ACC112 (cell line): ENCODE data around the gene PHLDA1.

Experiments used
- H2AFZ ChIP-seq: fragments of 200-600 bp; sonication (generic); one replicate; pipeline ENCODE4 v1.6.0; 2017; ENCODE audit warnings: antibody characterized with exemption, low read length; ENCODE audit not compliant: unreplicated experiment
- H3K27ac ChIP-seq: fragments of 200-600 bp; sonication (generic); 2 replicates; pipeline ENCODE4 v1.5.1; 2014; ENCODE audit warnings: low read depth, mild to moderate bottlenecking, antibody characterized with exemption, low read length, moderate library complexity
- H3K27me3 ChIP-seq: fragments of 200-600 bp; sonication (generic); 2 replicates; pipeline ENCODE4 v1.6.1; 2014; ENCODE audit warnings: mild to moderate bottlenecking, antibody characterized with exemption, low read length, moderate library complexity, mixed read lengths; ENCODE audit not compliant: insufficient read depth
- H3K36me3 ChIP-seq: fragments of 200-600 bp; sonication (generic); 2 replicates; pipeline ENCODE4 v1.6.1; 2016; ENCODE audit warnings: mild to moderate bottlenecking, antibody characterized with exemption, low read length, moderate library complexity, mixed read lengths; ENCODE audit not compliant: insufficient read depth
- H3K4me1 ChIP-seq: fragments of 200-600 bp; sonication (generic); one replicate; pipeline ENCODE4 v1.6.1; 2016; ENCODE audit warnings: low read length, mixed read lengths; ENCODE audit not compliant: insufficient read depth, unreplicated experiment, control insufficient read depth
- H3K4me3 ChIP-seq: fragments of 200-600 bp; sonication (generic); 2 replicates; pipeline ENCODE4 v1.5.1; 2014; ENCODE audit warnings: mild to moderate bottlenecking, low read depth, low read length
- H3K79me2 ChIP-seq: fragments of 200-600 bp; sonication (generic); one replicate; pipeline ENCODE4 v1.6.0; 2016; ENCODE audit warnings: low read length; ENCODE audit not compliant: control insufficient read depth, unreplicated experiment, insufficient read depth

Gene PHLDA1

DNA sequence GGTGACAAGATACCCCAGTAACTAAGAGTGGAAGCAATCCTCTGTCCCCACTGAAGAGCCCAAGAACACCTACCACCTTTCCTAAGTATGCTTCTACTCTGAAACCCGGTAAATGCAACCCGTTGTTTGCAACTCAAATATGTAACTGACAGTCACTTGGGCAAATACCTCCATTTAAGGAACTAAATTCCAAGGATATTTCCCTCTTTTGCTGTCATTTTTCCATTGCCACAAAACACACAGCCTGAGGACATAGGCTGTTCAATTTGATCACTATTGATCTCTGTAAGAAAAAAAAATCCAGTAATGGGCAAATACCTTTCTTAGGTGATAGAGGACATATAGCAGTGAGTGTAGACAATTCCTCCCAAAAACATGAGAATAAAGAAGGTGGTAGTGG lies 6.6 kb upstream of the PHLDA1 start:
- Histone ChIP-seq H2AFZ (no peak overlapping the region), H3K27me3 (no peaks in the 10 kb centered on the region), H3K4me1 (peaks cover 48% of the 10 kb centered on the region), H3K36me3 (peaks cover 5% of the 10 kb centered on the region; the same call in 1 of the 2 replicates), H3K79me2 (peaks cover 8% of the 10 kb centered on the region), H3K27ac (peak overlapping the region; percentile 46), H3K4me3 (no peak overlapping the region)

- Histone ChIP-seq H2AFZ (no peak overlapping the region), H3K79me2 (peaks cover 16% of the 10 kb centered on the region), H3K27ac (peak overlapping the region; percentile 46), H3K4me1 (peaks cover 48% of the 10 kb centered on the region), H3K36me3 (no peaks in the 10 kb centered on the region), H3K27me3 (no peaks in the 10 kb centered on the region), H3K4me3 (peak overlapping the region; percentile 28; the same call in 1 of the 2 replicates)
These were observed 5.8 kb upstream of the PHLDA1 start for GRCh38 chr12:76037130-76038103.

GRCh38 chr12:76035045-76035444 lies 3.5 kb upstream of the PHLDA1 start:
- Histone ChIP-seq H3K27me3 (no peaks in the 10 kb centered on the region), H3K36me3 (peaks cover 9% of the 10 kb centered on the region; the same call in 1 of the 2 replicates), H3K4me1 (peaks cover 48% of the 10 kb centered on the region), H2AFZ (no peak overlapping the region), H3K79me2 (peaks cover 37% of the 10 kb centered on the region), H3K27ac (peak overlapping the region; percentile 94), H3K4me3 (no peak overlapping the region)

DNA sequence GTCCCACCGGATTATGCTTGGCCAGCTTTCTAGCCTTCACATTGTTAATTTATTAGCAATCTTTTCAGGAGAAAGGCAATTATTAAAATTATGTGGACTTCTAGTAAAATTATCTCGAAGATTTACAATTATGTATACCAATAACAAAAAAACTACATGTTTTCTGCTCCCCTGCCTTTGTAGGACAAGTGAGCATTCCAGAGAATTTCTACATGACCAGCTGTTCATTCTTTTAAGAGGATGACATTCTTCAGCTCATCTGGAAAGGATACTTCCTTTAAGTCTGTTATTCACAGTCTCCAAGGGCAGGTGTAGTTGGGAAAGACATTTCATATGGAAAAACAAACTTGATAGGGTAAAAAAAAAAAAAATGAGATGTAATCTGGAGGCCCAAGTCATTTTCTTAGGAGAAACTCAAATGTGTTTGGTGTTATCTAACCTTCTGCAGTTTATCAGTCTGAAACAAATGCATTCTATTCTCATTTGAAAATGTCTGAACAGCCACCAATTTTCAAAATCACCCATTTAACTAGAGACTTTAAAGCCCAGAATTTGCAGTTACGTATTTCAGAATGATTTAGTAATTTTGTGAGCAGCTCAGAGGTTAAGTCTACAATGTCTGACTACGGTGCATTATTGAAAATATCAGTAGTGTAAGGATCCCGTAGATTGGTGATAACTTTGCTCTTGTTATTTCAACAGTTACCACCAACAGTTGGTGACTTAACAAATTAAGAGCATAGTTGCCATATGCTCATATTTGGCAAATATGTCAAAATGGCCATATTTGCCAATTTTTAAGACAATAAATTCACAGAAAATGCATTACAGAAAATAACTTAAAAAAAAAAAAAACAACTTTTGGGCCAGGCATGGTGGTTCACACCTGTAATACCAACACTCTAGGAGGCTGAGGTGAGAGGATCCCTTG lies 1.8 kb upstream of the PHLDA1 start:
- Histone ChIP-seq H3K27me3 (no peaks in the 10 kb centered on the region), H3K36me3 (peaks cover 25% of the 10 kb centered on the region), H2AFZ (no peak overlapping the region), H3K4me1 (peaks cover 38% of the 10 kb centered on the region), H3K4me3 (peak overlapping the region; percentile 93), H3K79me2 (peaks cover 54% of the 10 kb centered on the region), H3K27ac (peak overlapping the region; percentile 94)

DNA sequence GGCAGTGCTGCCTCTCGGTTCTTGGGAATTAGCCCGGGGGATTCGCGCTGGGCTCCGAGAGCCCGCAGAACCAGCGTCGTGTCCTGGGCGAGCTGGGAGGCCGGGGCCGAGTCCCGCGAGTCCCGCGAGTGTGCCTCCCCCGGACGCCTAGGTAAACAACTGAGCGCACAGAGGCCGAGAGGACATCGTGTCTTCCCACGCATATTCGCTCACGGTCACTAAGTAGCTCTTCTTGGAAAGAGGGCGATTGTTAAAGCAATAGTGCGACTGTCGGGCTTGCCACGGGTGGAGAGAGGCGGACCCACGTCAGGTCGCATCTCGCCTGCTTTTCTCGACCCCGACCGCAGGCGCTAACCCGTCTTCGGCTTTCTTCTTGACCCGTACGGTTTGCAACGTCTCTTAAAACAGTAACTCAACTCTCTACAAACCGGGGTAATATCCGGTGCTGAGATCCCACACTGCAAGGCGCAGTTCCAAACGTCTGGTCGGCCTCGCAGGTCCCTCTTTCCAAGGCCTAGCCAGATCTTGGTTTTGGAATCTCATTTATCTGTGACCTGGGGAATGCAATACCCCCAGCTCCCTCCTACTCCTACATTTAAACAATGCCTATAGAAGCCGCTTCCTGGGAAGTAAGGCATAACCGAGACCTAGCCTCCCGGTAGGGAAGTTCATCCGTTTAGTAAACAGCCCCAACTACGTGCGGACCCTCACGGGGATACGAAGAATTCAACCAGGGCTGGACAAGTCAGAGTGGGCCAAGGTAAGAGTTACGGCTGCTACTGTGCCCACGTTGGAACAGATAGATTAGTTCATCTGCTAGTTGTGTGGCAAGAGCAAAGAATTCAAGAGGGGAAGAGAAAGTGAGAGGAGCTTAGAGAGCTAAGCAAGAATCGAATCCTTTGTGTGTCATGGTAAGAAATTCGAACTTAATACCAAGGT lies 736 bp upstream of the PHLDA1 start:
- peak overlapping the region; percentile 93 for H3K4me3 ChIP-seq
- H3K79me2 ChIP-seq: peaks cover 62% of the 10 kb centered on the region
- peaks cover 27% of the 10 kb centered on the region for H3K36me3 ChIP-seq
- H3K27me3 ChIP-seq: no peaks in the 10 kb centered on the region
- H2AFZ ChIP-seq: no peak overlapping the region
- H3K4me1 ChIP-seq: peaks cover 29% of the 10 kb centered on the region
- H3K27ac ChIP-seq: peak overlapping the region; percentile 94

- peaks cover 67% of the 10 kb centered on the region for H3K79me2 ChIP-seq
- H3K27ac ChIP-seq: peak overlapping the region; percentile 94
- no peaks in the 10 kb centered on the region for H3K27me3 ChIP-seq
- peaks cover 34% of the 10 kb centered on the region for H3K36me3 ChIP-seq
- H2AFZ ChIP-seq: no peak overlapping the region
- H3K4me3 ChIP-seq: peak overlapping the region; percentile 93
- peaks cover 40% of the 10 kb centered on the region for H3K4me1 ChIP-seq
These were observed 529 bp downstream of the PHLDA1 start for GRCh38 chr12:76031081-76031413.

GRCh38 chr12:76030341-76031080 lies 1.1 kb downstream of the PHLDA1 start:
- Histone ChIP-seq H2AFZ (no peak overlapping the region), H3K4me1 (peaks cover 40% of the 10 kb centered on the region), H3K79me2 (peaks cover 67% of the 10 kb centered on the region), H3K4me3 (peak overlapping the region; percentile 93), H3K27me3 (no peaks in the 10 kb centered on the region), H3K27ac (peak overlapping the region; percentile 94), H3K36me3 (peaks cover 34% of the 10 kb centered on the region)

DNA sequence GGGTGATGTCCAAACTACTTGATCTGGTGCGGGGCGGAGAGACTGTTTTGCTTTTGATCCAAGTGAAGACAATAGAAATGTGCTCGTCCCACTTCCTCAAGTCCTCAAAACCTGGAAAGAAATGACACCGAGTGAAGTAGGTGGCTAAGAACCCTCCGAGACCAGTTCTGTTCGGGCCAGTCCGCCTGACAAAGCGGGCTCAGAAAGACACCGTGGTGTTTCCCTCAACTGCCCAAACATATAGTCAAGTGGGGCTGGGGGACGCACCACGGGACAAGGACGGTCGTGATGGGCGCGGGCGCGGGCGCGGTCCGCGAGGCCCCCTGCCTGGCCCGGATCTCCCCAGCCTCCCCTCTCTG lies 1.6 kb downstream of the PHLDA1 start:
- H3K27ac ChIP-seq: peak overlapping the region; percentile 94
- H3K4me3 ChIP-seq: peak overlapping the region; percentile 93
- peaks cover 67% of the 10 kb centered on the region for H3K79me2 ChIP-seq
- H3K4me1 ChIP-seq: peaks cover 39% of the 10 kb centered on the region
- H3K36me3 ChIP-seq: peaks cover 34% of the 10 kb centered on the region
- no peaks in the 10 kb centered on the region for H3K27me3 ChIP-seq
- no peak overlapping the region for H2AFZ ChIP-seq

DNA sequence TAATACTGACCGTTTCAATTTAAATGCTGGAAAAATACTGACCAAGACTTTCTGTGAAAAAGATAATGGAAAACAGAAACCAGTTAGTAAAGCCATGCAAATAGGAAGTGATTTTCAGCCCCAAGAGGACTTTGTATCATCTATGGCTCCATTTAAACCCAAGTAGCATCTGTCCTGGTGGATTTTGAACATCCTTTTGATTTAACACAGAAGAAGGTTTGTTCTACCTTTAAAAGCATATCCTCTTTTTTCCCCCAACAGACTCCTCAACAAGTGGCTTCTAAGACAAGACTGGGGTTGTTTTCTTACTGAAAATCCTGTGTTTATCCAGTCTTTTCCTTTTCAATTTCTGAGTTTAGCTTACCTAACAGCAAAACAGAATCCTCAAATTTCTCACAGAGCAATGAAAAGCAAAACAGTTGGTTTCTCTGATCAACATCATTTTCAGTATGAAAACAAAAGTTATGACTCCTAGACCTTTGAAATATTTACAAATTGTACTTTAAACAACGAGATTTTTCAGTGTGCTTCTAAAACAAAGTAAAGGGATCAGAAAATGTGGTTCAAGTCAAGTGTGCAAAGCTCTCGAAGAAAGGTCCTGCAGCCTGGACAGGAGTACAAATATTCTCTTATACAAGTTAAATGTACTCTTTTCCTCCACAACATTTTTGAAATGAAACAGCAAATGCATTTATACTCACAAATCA lies 2.9 kb downstream of the PHLDA1 start:
- peaks cover 33% of the 10 kb centered on the region for H3K4me1 ChIP-seq
- peaks cover 34% of the 10 kb centered on the region for H3K36me3 ChIP-seq
- H3K4me3 ChIP-seq: peak overlapping the region; percentile 93
- no peaks in the 10 kb centered on the region for H3K27me3 ChIP-seq
- H2AFZ ChIP-seq: no peak overlapping the region
- H3K79me2 ChIP-seq: peaks cover 64% of the 10 kb centered on the region
- H3K27ac ChIP-seq: peak overlapping the region; percentile 94
